HEK293T (cell line): ENCODE measurements around the gene USP15.

Source experiments
- BHLHE40 ChIP-seq: fragments of 450-650 bp; IDR thresholded peaks from 2 replicates; pipeline ENCODE4 v1.6.1; 2016; ENCODE audit warnings: mild to moderate bottlenecking, moderate library complexity, borderline replicate concordance
- ELF4 ChIP-seq: fragments of 450-650 bp; IDR thresholded peaks from 2 replicates; pipeline ENCODE4 v1.6.1; 2017; ENCODE audit warnings: antibody characterized with exemption
- FOXA1 ChIP-seq: fragments of 450-650 bp; IDR thresholded peaks from 2 replicates; pipeline ENCODE4 v1.6.1; 2016; ENCODE audit warnings: mild to moderate bottlenecking
- FOXK2 ChIP-seq: fragments of 450-650 bp; IDR thresholded peaks from 2 replicates; pipeline ENCODE4 v1.6.1; 2016; ENCODE audit warnings: mild to moderate bottlenecking
- FOXM1 ChIP-seq: fragments of 450-650 bp; IDR thresholded peaks from 2 replicates; pipeline ENCODE4 v1.6.1; 2017; ENCODE audit warnings: mild to moderate bottlenecking, borderline replicate concordance
- HDGF ChIP-seq: fragments of 450-650 bp; IDR thresholded peaks from 2 replicates; pipeline ENCODE4 v1.6.1; 2017; ENCODE audit warnings: antibody characterized with exemption, borderline replicate concordance
- L3MBTL2 ChIP-seq: fragments of 450-650 bp; conservative IDR thresholded peaks from 2 replicates; pipeline ENCODE4 v1.6.1; 2016; ENCODE audit warnings: mild to moderate bottlenecking
- SP1 ChIP-seq: fragments of 450-650 bp; IDR thresholded peaks from 2 replicates; pipeline ENCODE4 v1.6.1; 2017
- SUZ12 ChIP-seq: fragments of 450-650 bp; IDR thresholded peaks from 2 replicates; pipeline ENCODE4 v1.6.1; 2016; ENCODE audit warnings: mild to moderate bottlenecking
- TARDBP ChIP-seq: fragments of 450-650 bp; IDR thresholded peaks from 2 replicates; pipeline ENCODE4 v1.6.1; 2016
- TF ChIP-seq, protein P1 (sequence below): fragments of 450-650 bp; IDR thresholded peaks from 2 replicates; pipeline ENCODE4 v1.6.1; 2016

DNA sequence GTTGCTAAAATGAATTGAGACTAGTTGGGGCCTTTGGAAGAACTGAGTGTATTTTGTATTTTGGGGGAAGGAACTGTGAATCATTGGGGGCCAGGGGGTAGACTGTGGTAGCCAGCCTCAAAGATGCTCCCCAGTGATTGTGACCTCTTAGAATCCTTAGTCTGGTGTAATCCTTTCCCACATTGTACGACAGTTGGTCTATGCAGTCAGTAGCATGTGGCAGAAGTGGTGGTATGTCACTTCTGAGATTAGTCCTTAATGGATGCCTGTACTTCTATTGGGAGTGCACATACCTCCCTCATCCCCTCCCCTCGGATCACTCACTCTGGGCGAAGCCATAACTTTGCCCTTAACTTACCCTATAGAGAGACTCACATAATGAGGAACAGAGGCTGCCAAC, 48.0 kb downstream of the USP15 start:
- TF ChIP-seq ELF4 = no peak
- no peak for TF ChIP-seq BHLHE40
- no peak for TF ChIP-seq SP1
- TF ChIP-seq, protein P1, sequence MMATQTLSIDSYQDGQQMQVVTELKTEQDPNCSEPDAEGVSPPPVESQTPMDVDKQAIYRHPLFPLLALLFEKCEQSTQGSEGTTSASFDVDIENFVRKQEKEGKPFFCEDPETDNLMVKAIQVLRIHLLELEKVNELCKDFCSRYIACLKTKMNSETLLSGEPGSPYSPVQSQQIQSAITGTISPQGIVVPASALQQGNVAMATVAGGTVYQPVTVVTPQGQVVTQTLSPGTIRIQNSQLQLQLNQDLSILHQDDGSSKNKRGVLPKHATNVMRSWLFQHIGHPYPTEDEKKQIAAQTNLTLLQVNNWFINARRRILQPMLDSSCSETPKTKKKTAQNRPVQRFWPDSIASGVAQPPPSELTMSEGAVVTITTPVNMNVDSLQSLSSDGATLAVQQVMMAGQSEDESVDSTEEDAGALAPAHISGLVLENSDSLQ = no peak
- no peak for TF ChIP-seq SUZ12
- no peak for TF ChIP-seq FOXK2
- no peak for TF ChIP-seq HDGF
- TF ChIP-seq TARDBP = no peak
- TF ChIP-seq L3MBTL2 = no peak
- no peak for TF ChIP-seq FOXA1
- no peak for TF ChIP-seq FOXM1
